ENCODE measurements around the gene SOD3.

SOD3 gene

GRCh38 chr4:24753519-24753918 is 41.9 kb upstream of the SOD3 start:
- no peak for TF ChIP-seq MAX (IDR thresholded peaks at IDR 0.05)
- TF ChIP-seq TCF12 (IDR thresholded peaks at IDR 0.05; ENCODE audit: low read depth), result no peak
- TF ChIP-seq ZBTB7A (IDR thresholded peaks at IDR 0.05; ENCODE audit: low read depth), result no peak
- no peak for TF ChIP-seq CREB1 (IDR thresholded peaks at IDR 0.05; ENCODE audit: low read depth)
- no peak for TF ChIP-seq TEAD4 (IDR thresholded peaks at IDR 0.05)
- no peak for TF ChIP-seq FOXM1 (IDR thresholded peaks at IDR 0.05; ENCODE audit: borderline replicate concordance, low read depth)
- TF ChIP-seq YY1 (IDR thresholded peaks at IDR 0.05; ENCODE audit: low read depth), result no peak
- TF ChIP-seq TAF1 (IDR thresholded peaks at IDR 0.05; ENCODE audit: low read depth), result no peak
- TF ChIP-seq EP300 (IDR thresholded peaks at IDR 0.05; ENCODE audit: borderline replicate concordance), result no peak
- no peak for TF ChIP-seq CEBPB (IDR thresholded peaks at IDR 0.05)
- no peak for TF ChIP-seq EGR1 (IDR thresholded peaks at IDR 0.05)

GRCh38 chr4:24754571-24754970 is 40.8 kb upstream of the SOD3 start:
- TF ChIP-seq NFIC (IDR thresholded peaks at IDR 0.05) (no peak), TEAD4 (IDR thresholded peaks at IDR 0.05) (no peak), ZBTB7A (IDR thresholded peaks at IDR 0.05; ENCODE audit: low read depth) (no peak), EGR1 (IDR thresholded peaks at IDR 0.05) (no peak), FOXM1 (IDR thresholded peaks at IDR 0.05; ENCODE audit: borderline replicate concordance, low read depth) (no peak), RAD21 (IDR thresholded peaks at IDR 0.05; ENCODE audit: low read depth) (no peak), USF1 (IDR thresholded peaks at IDR 0.05) (no peak), TAF1 (IDR thresholded peaks at IDR 0.05; ENCODE audit: low read depth) (no peak), CREB1 (IDR thresholded peaks at IDR 0.05; ENCODE audit: low read depth) (no peak), MAX (IDR thresholded peaks at IDR 0.05) (no peak), YY1 (IDR thresholded peaks at IDR 0.05; ENCODE audit: low read depth) (no peak), REST (IDR thresholded peaks at IDR 0.05; ENCODE audit: low read depth) (no peak), CEBPB (IDR thresholded peaks at IDR 0.05) (no peak), TCF12 (IDR thresholded peaks at IDR 0.05; ENCODE audit: low read depth) (no peak), EP300 (IDR thresholded peaks at IDR 0.05; ENCODE audit: borderline replicate concordance) (no peak)

GRCh38 chr4:24763631-24764297 is 31.6 kb upstream of the SOD3 start:
- TF ChIP-seq RAD21 (IDR thresholded peaks at IDR 0.05; ENCODE audit: low read depth) (no peak), REST (IDR thresholded peaks at IDR 0.05; ENCODE audit: low read depth) (no peak), FOXM1 (IDR thresholded peaks at IDR 0.05; ENCODE audit: borderline replicate concordance, low read depth) (no peak), TCF12 (IDR thresholded peaks at IDR 0.05; ENCODE audit: low read depth) (no peak), NFIC (IDR thresholded peaks at IDR 0.05) (0 out of 2 replicates have a peak, but pooled peaks have one; percentile 16), ZBTB7A (IDR thresholded peaks at IDR 0.05; ENCODE audit: low read depth) (no peak)

GRCh38 chr4:24764345-24764744 is 31.0 kb upstream of the SOD3 start:
- no peak for TF ChIP-seq CEBPB (IDR thresholded peaks at IDR 0.05)
- TF ChIP-seq MAX (IDR thresholded peaks at IDR 0.05), result no peak
- TF ChIP-seq TCF12 (IDR thresholded peaks at IDR 0.05; ENCODE audit: low read depth), result no peak
- no peak for TF ChIP-seq YY1 (IDR thresholded peaks at IDR 0.05; ENCODE audit: low read depth)
- no peak for TF ChIP-seq CREB1 (IDR thresholded peaks at IDR 0.05; ENCODE audit: low read depth)
- no peak for TF ChIP-seq ZBTB7A (IDR thresholded peaks at IDR 0.05; ENCODE audit: low read depth)
- no peak for TF ChIP-seq TEAD4 (IDR thresholded peaks at IDR 0.05)
- no peak for TF ChIP-seq NFIC (IDR thresholded peaks at IDR 0.05)
- no peak for TF ChIP-seq EGR1 (IDR thresholded peaks at IDR 0.05)
- TF ChIP-seq USF1 (IDR thresholded peaks at IDR 0.05), result no peak
- no peak for TF ChIP-seq RAD21 (IDR thresholded peaks at IDR 0.05; ENCODE audit: low read depth)
- TF ChIP-seq TAF1 (IDR thresholded peaks at IDR 0.05; ENCODE audit: low read depth), result no peak
- TF ChIP-seq REST (IDR thresholded peaks at IDR 0.05; ENCODE audit: low read depth), result no peak
- no peak for TF ChIP-seq FOXM1 (IDR thresholded peaks at IDR 0.05; ENCODE audit: borderline replicate concordance, low read depth)
- no peak for TF ChIP-seq EP300 (IDR thresholded peaks at IDR 0.05; ENCODE audit: borderline replicate concordance)

Data from Ishikawa (cell line).